ENCODE measurements around the gene FTCD. TPM values are rescaled to one million over a fixed set of nuclear protein-coding genes. Genes with fewer than 3 reads are reported as not detected.
A peak's percentile ranks its signal among the peaks of the same experiment; 100 is the strongest.

FTCD gene
- total and polyA plus RNA-seq, 2 of the 8 experiments (the other 6 are each of a cell fraction or from before 2014, with no cell fraction given) = 3.3 to 4.9 TPM

- H3K4me1 ChIP-seq (replicated peaks in 1 of 4; ENCODE audit: control insufficient read depth in 3 of 4, insufficient read depth in 4 of 4, low read length in 3 of 4) = peaks cover 0 to 9% (median 0%) of the 10 kb centered on the region in 4 experiments; a peak in 2 of 7 replicates
- H2AFZ ChIP-seq (ENCODE audit: low read length) = no peak overlapping the region
- H3K4me3 ChIP-seq (ENCODE audit: extremely low read depth in 1 of 4, insufficient read depth in 2 of 4, low read depth in 3 of 4, low read length in 4 of 4) = no peak overlapping the region
- no peak overlapping the region for H2AK5ac ChIP-seq (ENCODE audit: low read depth, low read length)
- TF ChIP-seq TBP (IDR thresholded peaks at IDR 0.05; ENCODE audit: low read depth, low read length) (no peak), SAP30 (IDR thresholded peaks at IDR 0.05; ENCODE audit: insufficient read depth, insufficient replicate concordance, low read length) (no peak), GABPA (IDR thresholded peaks at IDR 0.05; ENCODE audit: borderline replicate concordance, insufficient read depth, low read length) (no peak)
- peaks cover 0 to 8% of the 10 kb centered on the region in 2 experiments for H4K20me1 ChIP-seq (replicated peaks in 1 of 2; ENCODE audit: control insufficient read depth in 1 of 2, insufficient read depth in 2 of 2, low read length in 2 of 2)
- DNase-seq (ENCODE audit: low read depth in 1 of 2, low spot score in 2 of 2) (no peak), FAIRE-seq (no peak)
- no peak overlapping the region for H4K91ac ChIP-seq (replicated peaks; ENCODE audit: insufficient read length, low read length)
- no peak overlapping the region for H3K4me2 ChIP-seq (ENCODE audit: insufficient read depth in 1 of 2, low read depth in 2 of 2, low read length in 2 of 2)
- H3K27me3 ChIP-seq (replicated peaks in 1 of 4; ENCODE audit: control insufficient read depth in 3 of 4, extremely low read depth in 1 of 4, insufficient read depth in 3 of 4, low read length in 3 of 4) = no peaks in the 10 kb centered on the region
- no peak overlapping the region for H3K4ac ChIP-seq (replicated peaks; ENCODE audit: insufficient read length, low read depth, low read length)
- no peak overlapping the region for H2BK120ac ChIP-seq (replicated peaks; ENCODE audit: low read depth, low read length)
- H3K23me2 ChIP-seq (ENCODE audit: low read depth, low read length) = peaks cover 4% of the 10 kb centered on the region; the same call in 1 of the 2 replicates
- CTCF ChIA-PET (ENCODE audit: partially characterized antibody) = interaction anchor here (0.8 to 1.9 kb wide), 4 partner anchors 12 to 159 kb away, joined by 3 to 19 read pairs (median 6); no protein-coding TSS in a partner anchor
- no peak overlapping the region for H4K5ac ChIP-seq (ENCODE audit: insufficient read length, low read depth, low read length)
- H2BK15ac ChIP-seq (ENCODE audit: low read length) = no peak overlapping the region
- no peak overlapping the region for H2BK20ac ChIP-seq (ENCODE audit: low read length)
- WGBS, 2 experiments (ENCODE audit: extremely low coverage in 1 of 2, insufficient coverage in 1 of 2, insufficient read length in 1 of 2, insufficient replicate concordance in 2 of 2, low coverage in 1 of 2, low lambda C conversion rate in 2 of 2, missing lambda C conversion rate in 1 of 2) = 93% methylated on average over 20 of the region's 27 CpGs; no CpG with 5 or more reads in 1 of the 2 experiments
- no peak overlapping the region for H3K18ac ChIP-seq (ENCODE audit: extremely low read depth, low read length)
- H3K9ac ChIP-seq (replicated peaks in 1 of 4; ENCODE audit: extremely low read depth in 1 of 4, low read depth in 3 of 4, low read length in 3 of 4) = no peak overlapping the region
- H3K79me2 ChIP-seq (ENCODE audit: control insufficient read depth in 1 of 2, insufficient read depth in 2 of 2, low read length in 2 of 2) = no peaks in the 10 kb centered on the region
- no peaks in the 10 kb centered on the region; a peak in 1 of 4 replicates for H3K9me3 ChIP-seq (ENCODE audit: insufficient read depth in 2 of 2, low read depth in 1 of 2, low read length in 1 of 2)
- no peak overlapping the region for H2BK5ac ChIP-seq (ENCODE audit: low read depth, low read length)
- no peak overlapping the region for H3K27ac ChIP-seq (ENCODE audit: low read depth, low read length)
- no peak overlapping the region for H3K23ac ChIP-seq (ENCODE audit: insufficient read length)
- H3K14ac ChIP-seq (ENCODE audit: insufficient read length) = no peak overlapping the region
- POLR2A ChIA-PET (ENCODE audit: partially characterized antibody) = interaction anchor here (1.1 to 1.3 kb wide), 3 partner anchors 9 to 147 kb away, joined by 3 to 4 read pairs (median 4); no protein-coding TSS in a partner anchor
- no peak overlapping the region for H3K56ac ChIP-seq (replicated peaks; ENCODE audit: insufficient read length, low read depth, low read length)
- peak overlapping the region; percentile 35; the same call in 1 of the 2 replicates for H4K8ac ChIP-seq (ENCODE audit: extremely low read depth, insufficient read depth, low read length)
- H2BK12ac ChIP-seq (ENCODE audit: low read depth, low read length) = no peak overlapping the region
- H3K36me3 ChIP-seq (ENCODE audit: control insufficient read depth in 2 of 4, insufficient read depth in 4 of 4, low read length in 3 of 4) = peaks cover 2 to 16% (median 3%) of the 10 kb centered on the region in 4 experiments; a peak in 4 of 8 replicates
- H3K79me1 ChIP-seq (ENCODE audit: low read depth, low read length) = no peaks in the 10 kb centered on the region
Observed at GRCh38 chr21:46129846-46130651, 25.3 kb downstream of the FTCD start.

All from H1 (cell line).